HCT116 (cell line): ENCODE results near the gene VLDLR. TPM values are rescaled to one million over a fixed set of nuclear protein-coding genes. Genes with fewer than 3 reads are reported as not detected.

ENCODE experiments used
- ATAC-seq: fragments of 200-7000 bp; cut with Tn5 transposase; 2 replicates; pipeline ENCODE4 v1.9.1; 2020; ENCODE audit warnings: mild to moderate bottlenecking, moderate library complexity
- BruUV-seq: library from RNA; stranded (reverse); fragments of 400-500 nt; replicated peaks from 2 replicates; lab custom pipeline; 2021; lab: Mats Ljungman, UMichigan
- CTCF ChIA-PET: fragments of 300-600 bp; sonication (Branson Sonifier 250); formaldehyde crosslinking; loops from one replicate; lab custom pipeline; 2021; ENCODE audit warnings: antibody characterized with exemption; lab: Charles Lee
- POLR2A ChIA-PET: fragments of 300-600, 350-600 bp; sonication (Branson Sonifier 250); formaldehyde crosslinking; loops from one replicate; lab custom pipeline; 2021; ENCODE audit warnings: antibody characterized with exemption; lab: Charles Lee
- RAD21 ChIA-PET, 2 experiments: fragments of 300-600 bp; sonication (Branson Sonifier 250); formaldehyde crosslinking; loops; one replicate each; lab custom pipeline; 2023; ENCODE audit warnings: low total read pairs in 2 of 2; ENCODE audit not compliant: uncharacterized antibody in 2 of 2, unreplicated experiment in 2 of 2, low non-redundant PET in 1 of 2; lab: Charles Lee
- DNase-seq: peaks from one replicate; pipeline ENCODE4 v3.0.0-alpha.2; 2010; ENCODE audit warnings: low read depth, low spot score
- H2AFZ ChIP-seq: fragments of 200-600 bp; shearing (Covaris generic), sonication (generic); 2 replicates; pipeline ENCODE4 v1.6.1; 2017; ENCODE audit warnings: low read depth, mixed run types, mixed read lengths, antibody characterized with exemption, low read length; ENCODE audit not compliant: poor library complexity, severe bottlenecking
- H3K27ac ChIP-seq: 2 replicates; pipeline ENCODE4 v1.5.1; 2012; ENCODE audit warnings: low read depth, low read length
- H3K27me3 ChIP-seq: fragments of 200-600 bp; sonication (generic); 2 replicates; pipeline ENCODE4 v1.6.1; 2016; ENCODE audit warnings: mixed run types, low read length, mixed read lengths; ENCODE audit not compliant: insufficient read depth
- H3K36me3 ChIP-seq, 2 experiments: fragments of 200-500 bp in 1 of 2; fragments of 200-600 bp in 1 of 2; sonication (Bioruptor generic) in 1 of 2; sonication (generic) in 1 of 2; 2 replicates each; pipeline versions ENCODE4 v1.5.1 to v1.6.1; 2014 to 2016; ENCODE audit warnings: low read length in 2 of 2, inconsistent platforms in 1 of 2, mixed read lengths in 1 of 2, mixed run types in 1 of 2; ENCODE audit not compliant: insufficient read depth in 2 of 2, control insufficient read depth in 1 of 2
- H3K4me1 ChIP-seq, 2 experiments: fragments of 200-600 bp in 1 of 2; sonication (generic) in 1 of 2; 2 replicates each; pipeline versions ENCODE4 v1.5.1 to v1.6.1; 2012 to 2017; ENCODE audit warnings: low read length in 2 of 2, inconsistent platforms in 1 of 2, mild to moderate bottlenecking in 1 of 2, mixed read lengths in 1 of 2, mixed run types in 1 of 2, moderate library complexity in 1 of 2; ENCODE audit not compliant: insufficient read depth in 2 of 2, control insufficient read depth in 1 of 2
- H3K4me2 ChIP-seq: fragments of 200-600 bp; sonication (generic); 2 replicates; pipeline ENCODE4 v1.6.1; 2017; ENCODE audit warnings: mixed run types, low read length, mixed read lengths
- H3K4me3 ChIP-seq, 2 experiments: fragments of 200-600 bp in 1 of 2; sonication (generic) in 1 of 2; replicated peaks in 1 of 2; 2 replicates each; pipeline ENCODE4 v1.5.1; 2011 to 2016; ENCODE audit warnings: low read length in 2 of 2, control low read depth in 1 of 2, low read depth in 1 of 2, mild to moderate bottlenecking in 1 of 2, mixed read lengths in 1 of 2, mixed run types in 1 of 2
- H3K79me2 ChIP-seq: fragments of 200-600 bp; sonication (generic); 2 replicates; pipeline ENCODE4 v1.6.1; 2017; ENCODE audit warnings: mild to moderate bottlenecking, mixed run types, low read length, moderate library complexity, mixed read lengths; ENCODE audit not compliant: insufficient read depth
- H3K9ac ChIP-seq: fragments of 200-600 bp; sonication (generic); 2 replicates; pipeline ENCODE4 v1.6.1; 2016; ENCODE audit warnings: low read length, mixed read lengths
- H3K9me2 ChIP-seq: fragments of 200-600 bp; sonication (generic), shearing (Covaris generic); 2 replicates; pipeline ENCODE4 v1.6.1; 2017; ENCODE audit warnings: mixed run types, mild to moderate bottlenecking, moderate library complexity; ENCODE audit not compliant: insufficient read depth
- H3K9me3 ChIP-seq, 2 experiments: fragments of 200-500 bp in 1 of 2; fragments of 200-600 bp in 1 of 2; sonication (Bioruptor generic) in 1 of 2; sonication (generic) in 1 of 2; 2 replicates each; pipeline ENCODE4 v1.6.1; 2014 to 2017; ENCODE audit warnings: low read length in 2 of 2, mixed read lengths in 2 of 2, inconsistent platforms in 1 of 2, low read depth in 1 of 2, mild to moderate bottlenecking in 1 of 2, mixed run types in 1 of 2, moderate library complexity in 1 of 2; ENCODE audit not compliant: control insufficient read depth in 1 of 2, insufficient read depth in 1 of 2
- H4K20me1 ChIP-seq: fragments of 200-600 bp; sonication (generic), shearing (Covaris generic); 2 replicates; pipeline ENCODE4 v1.6.1; 2017; ENCODE audit warnings: mixed run types, mild to moderate bottlenecking, moderate library complexity; ENCODE audit not compliant: insufficient read depth
- ATF3 ChIP-seq: IDR thresholded peaks from 2 replicates; pipeline ENCODE4 v1.6.1; 2012
- CBX3 ChIP-seq: IDR thresholded peaks from 2 replicates; pipeline ENCODE4 v1.6.1; 2012; ENCODE audit warnings: low read depth
- ELF1 ChIP-seq: IDR thresholded peaks from 2 replicates; pipeline ENCODE4 v1.6.1; 2012; ENCODE audit warnings: low read depth, borderline replicate concordance
- FOSL1 ChIP-seq: IDR thresholded peaks from 2 replicates; pipeline ENCODE4 v1.6.1; 2012; ENCODE audit warnings: low read depth
- RAD21 ChIP-seq: IDR thresholded peaks from 2 replicates; pipeline ENCODE4 v1.6.1; 2012; ENCODE audit warnings: low read depth, mild to moderate bottlenecking
- REST ChIP-seq: IDR thresholded peaks from 2 replicates; pipeline ENCODE4 v1.6.1; 2012; ENCODE audit warnings: low read depth
- SIN3A ChIP-seq: IDR thresholded peaks from 2 replicates; pipeline ENCODE4 v1.6.1; 2012; ENCODE audit warnings: low read depth
- SP1 ChIP-seq: IDR thresholded peaks from 2 replicates; pipeline ENCODE4 v1.6.1; 2012; ENCODE audit warnings: low read depth
- TCF7L2 ChIP-seq: IDR thresholded peaks from 2 replicates; pipeline ENCODE4 v1.7.0; 2011; ENCODE audit warnings: borderline replicate concordance, inconsistent platforms; ENCODE audit not compliant: insufficient read depth, insufficient read length; ENCODE audit errors: extremely low read depth
- ZFX ChIP-seq: fragments of 450-650 bp; IDR thresholded peaks from 2 replicates; pipeline ENCODE4 v1.6.1; 2017
- ZNF274 ChIP-seq: fragments of 200-500 bp; sonication (Bioruptor generic); IDR thresholded peaks from 2 replicates; pipeline ENCODE4 v1.6.1; 2014; ENCODE audit warnings: mild to moderate bottlenecking, low read depth, low read length, inconsistent platforms
- intact Hi-C: fragments of 100-400 bp; cut with micrococcal nuclease; formaldehyde crosslinking; loops from 2 replicates; pipeline ENCODE4 v1.10.0; 2022
- total RNA-seq: library from RNA; stranded (reverse); gene quantifications from one replicate; pipeline ENCODE4 v1.2.1, GENCODE V29; 2021; ENCODE audit not compliant: unreplicated experiment

VLDLR gene
- total RNA-seq, 1 experiment from 2014 or later, result 0.17 TPM

- intact Hi-C loops, result no loop called here
- no peak for ATAC-seq
Measured at GRCh38 chr9:2593744-2594143, 27.8 kb upstream of the VLDLR start.

More at GRCh38 chr9:2593744-2594143, 27.8 kb upstream of the VLDLR start:
- no peaks in the 10 kb centered on the region for H3K9me2 ChIP-seq
- H3K36me3 ChIP-seq, result no peaks in the 10 kb centered on the region
- H4K20me1 ChIP-seq, result no peaks in the 10 kb centered on the region
- DNase-seq, result no peak
- ChIA-PET POLR2A (no interaction called here), CTCF (no interaction called here), RAD21 (no interaction called here)
- no peak overlapping the region for H2AFZ ChIP-seq
- no peak overlapping the region for H3K4me2 ChIP-seq
- no peak for TF ChIP-seq SIN3A
- TF ChIP-seq FOSL1, result no peak
- TF ChIP-seq ELF1, result no peak
- TF ChIP-seq ZFX, result no peak
- TF ChIP-seq ATF3, result no peak
- no peak for TF ChIP-seq REST
- TF ChIP-seq TCF7L2, result no peak
- TF ChIP-seq SP1, result no peak
- TF ChIP-seq ZNF274, result no peak
- TF ChIP-seq CBX3, result no peak
- no peak for TF ChIP-seq RAD21
- no peaks in the 10 kb centered on the region for H3K4me1 ChIP-seq
- H3K4me3 ChIP-seq, result no peak overlapping the region
- H3K79me2 ChIP-seq, result no peaks in the 10 kb centered on the region
- no peak overlapping the region for H3K9ac ChIP-seq
- H3K9me3 ChIP-seq, result no peaks in the 10 kb centered on the region
- no peak overlapping the region for H3K27ac ChIP-seq
- no TSS peak for BruUV-seq
- peaks cover 16% of the 10 kb centered on the region; the same call in 1 of the 2 replicates for H3K27me3 ChIP-seq
